Retinal pigment epithelial cell (primary cell): ENCODE results near the gene NR5A2.
A peak's percentile ranks its signal among the peaks of the same experiment; 100 is the strongest.

Experiments used
- DNase-seq: peaks from one replicate; pipeline ENCODE4 v3.0.0-alpha.2; 2010; ENCODE audit warnings: low read depth
- H3K4me3 ChIP-seq: 2 replicates; pipeline ENCODE4 v1.5.1; 2011; ENCODE audit warnings: mild to moderate bottlenecking, low read length, control low read depth, moderate library complexity
- CTCF ChIP-seq: conservative IDR thresholded peaks from 2 replicates; pipeline ENCODE4 v1.5.1; 2011; ENCODE audit warnings: low read depth, low read length, control low read depth, inconsistent platforms

The NR5A2 gene

GRCh38 chr1:200029035-200029821, 1.7 kb downstream of the NR5A2 start:
- TF ChIP-seq CTCF, result no peak
- DNase-seq, result no peak
- peak overlapping the region; percentile 74 for H3K4me3 ChIP-seq

GRCh38 chr1:200029822-200030152, 2.3 kb downstream of the NR5A2 start:
- H3K4me3 ChIP-seq, result peak overlapping the region; percentile 74
- no peak for TF ChIP-seq CTCF

GRCh38 chr1:200030791-200031190, 3.3 kb downstream of the NR5A2 start:
- no peak for TF ChIP-seq CTCF
- no peak overlapping the region for H3K4me3 ChIP-seq
- no peak for DNase-seq

More at GRCh38 chr1:200029822-200030152, 2.3 kb downstream of the NR5A2 start:
- no peak for DNase-seq

GRCh38 chr1:200033511-200034261, 6.2 kb downstream of the NR5A2 start:
- no peak for DNase-seq
- H3K4me3 ChIP-seq, result no peak overlapping the region
- TF ChIP-seq CTCF, result peak; percentile 3

- TF ChIP-seq CTCF, result no peak
- H3K4me3 ChIP-seq, result no peak overlapping the region
- DNase-seq, result no peak
Measured at GRCh38 chr1:200034262-200034557, 6.7 kb downstream of the NR5A2 start.

- no peak for DNase-seq
- TF ChIP-seq CTCF, result no peak
- peak overlapping the region; percentile 32 for H3K4me3 ChIP-seq
Measured at GRCh38 chr1:200034761-200035396, 7.4 kb downstream of the NR5A2 start.
